NT2/D1 (cell line): ENCODE data around the gene CEP78.
A peak's percentile ranks its signal among the peaks of the same experiment; 100 is the strongest.

Source experiments
- DNase-seq: peaks from one replicate; pipeline ENCODE4 v3.0.0-alpha.2; 2011; ENCODE audit warnings: low read depth, low spot score
- H3K27me3 ChIP-seq: 2 replicates; pipeline ENCODE4 v1.6.0; 2011; ENCODE audit warnings: mild to moderate bottlenecking; ENCODE audit not compliant: insufficient read length, insufficient read depth
- H3K36me3 ChIP-seq: 2 replicates; pipeline ENCODE4 v1.6.1; 2011; ENCODE audit warnings: mild to moderate bottlenecking, low read length, mixed read lengths; ENCODE audit not compliant: insufficient read depth, insufficient read length
- H3K4me1 ChIP-seq: 2 replicates; pipeline ENCODE4 v1.5.1; 2011; ENCODE audit not compliant: insufficient read depth, insufficient read length
- H3K4me3 ChIP-seq: 2 replicates; pipeline ENCODE4 v1.5.1; 2011; ENCODE audit warnings: low read depth; ENCODE audit not compliant: insufficient read length
- H3K9ac ChIP-seq: 2 replicates; pipeline ENCODE4 v1.6.0; 2011; ENCODE audit warnings: low read depth; ENCODE audit not compliant: insufficient read length
- H3K9me3 ChIP-seq: 2 replicates; pipeline ENCODE4 v1.5.1; 2011; ENCODE audit warnings: mild to moderate bottlenecking, low read length; ENCODE audit not compliant: insufficient read depth
- SUZ12 ChIP-seq: IDR thresholded peaks from 2 replicates; pipeline ENCODE4 v1.6.1; 2011; ENCODE audit not compliant: insufficient read length, insufficient read depth; ENCODE audit errors: extremely low read depth
- YY1 ChIP-seq: IDR thresholded peaks from 2 replicates; pipeline ENCODE4 v1.6.1; 2011; ENCODE audit not compliant: insufficient read length, insufficient read depth
- ZNF274 ChIP-seq: IDR thresholded peaks from 2 replicates; pipeline ENCODE4 v1.6.1; 2011; ENCODE audit warnings: mild to moderate bottlenecking, low read depth, low read length

Gene CEP78, protein sequence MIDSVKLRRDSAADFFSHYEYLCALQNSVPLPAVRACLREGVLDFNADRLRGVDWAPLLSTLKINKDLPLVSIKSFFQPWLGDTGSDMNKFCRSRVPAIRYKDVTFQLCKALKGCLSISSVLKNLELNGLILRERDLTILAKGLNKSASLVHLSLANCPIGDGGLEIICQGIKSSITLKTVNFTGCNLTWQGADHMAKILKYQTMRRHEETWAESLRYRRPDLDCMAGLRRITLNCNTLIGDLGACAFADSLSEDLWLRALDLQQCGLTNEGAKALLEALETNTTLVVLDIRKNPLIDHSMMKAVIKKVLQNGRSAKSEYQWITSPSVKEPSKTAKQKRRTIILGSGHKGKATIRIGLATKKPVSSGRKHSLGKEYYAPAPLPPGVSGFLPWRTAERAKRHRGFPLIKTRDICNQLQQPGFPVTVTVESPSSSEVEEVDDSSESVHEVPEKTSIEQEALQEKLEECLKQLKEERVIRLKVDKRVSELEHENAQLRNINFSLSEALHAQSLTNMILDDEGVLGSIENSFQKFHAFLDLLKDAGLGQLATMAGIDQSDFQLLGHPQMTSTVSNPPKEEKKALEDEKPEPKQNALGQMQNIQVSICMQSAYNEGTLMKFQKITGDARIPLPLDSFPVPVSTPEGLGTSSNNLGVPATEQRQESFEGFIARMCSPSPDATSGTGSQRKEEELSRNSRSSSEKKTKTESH

DNA sequence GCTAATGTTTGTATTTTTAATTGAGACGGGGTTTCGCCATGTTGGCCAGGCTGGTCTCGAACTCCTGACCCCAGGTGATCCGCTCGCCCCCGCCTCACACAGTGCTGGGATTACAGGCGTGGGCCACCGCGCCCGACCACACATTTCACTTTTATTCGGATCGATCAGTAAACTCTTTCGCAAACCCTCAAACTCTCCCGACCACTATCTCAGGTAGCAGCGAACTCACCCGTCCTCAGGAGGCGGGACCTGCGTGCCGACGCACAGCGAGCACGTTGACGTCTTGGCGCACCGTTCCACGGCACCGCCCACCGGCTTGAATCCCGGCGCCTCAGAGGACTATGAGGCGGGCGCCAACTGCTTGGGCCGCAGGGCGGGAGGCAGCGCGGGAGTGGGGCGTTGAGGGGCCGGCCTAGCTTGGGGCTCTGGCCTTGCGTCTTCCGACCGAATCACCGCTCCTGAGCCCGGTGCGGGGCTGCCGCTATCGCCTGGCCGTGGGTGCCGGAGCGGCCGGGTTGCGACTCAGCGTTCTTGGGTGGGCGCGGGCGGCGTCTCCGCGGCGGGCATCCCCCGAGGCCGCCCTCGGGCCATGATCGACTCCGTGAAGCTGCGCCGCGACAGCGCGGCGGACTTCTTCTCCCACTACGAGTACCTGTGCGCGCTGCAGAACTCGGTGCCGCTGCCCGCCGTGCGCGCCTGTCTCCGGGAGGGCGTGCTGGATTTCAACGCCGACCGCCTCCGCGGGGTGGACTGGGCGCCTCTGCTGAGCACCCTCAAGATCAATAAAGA, at the start of gene CEP78:
TSS of gene CEP78 (plus strand) at position 314 of the 789 bp plus-strand sequence. CDS start at position 590, 276 bp downstream.
- TF ChIP-seq SUZ12 (no peak), ZNF274 (no peak), YY1 (no peak)
- H3K36me3 ChIP-seq = peaks cover 26% of the 10 kb centered on the region
- no peaks in the 10 kb centered on the region for H3K27me3 ChIP-seq
- peak within 1 kb of the TSS; percentile 88 for H3K4me3 ChIP-seq
- H3K4me1 ChIP-seq = no peaks in the 10 kb centered on the region
- H3K9me3 ChIP-seq = no peaks in the 10 kb centered on the region
- peak within 1 kb of the TSS; percentile 94 for H3K9ac ChIP-seq
- peak; percentile 96 for DNase-seq

DNA sequence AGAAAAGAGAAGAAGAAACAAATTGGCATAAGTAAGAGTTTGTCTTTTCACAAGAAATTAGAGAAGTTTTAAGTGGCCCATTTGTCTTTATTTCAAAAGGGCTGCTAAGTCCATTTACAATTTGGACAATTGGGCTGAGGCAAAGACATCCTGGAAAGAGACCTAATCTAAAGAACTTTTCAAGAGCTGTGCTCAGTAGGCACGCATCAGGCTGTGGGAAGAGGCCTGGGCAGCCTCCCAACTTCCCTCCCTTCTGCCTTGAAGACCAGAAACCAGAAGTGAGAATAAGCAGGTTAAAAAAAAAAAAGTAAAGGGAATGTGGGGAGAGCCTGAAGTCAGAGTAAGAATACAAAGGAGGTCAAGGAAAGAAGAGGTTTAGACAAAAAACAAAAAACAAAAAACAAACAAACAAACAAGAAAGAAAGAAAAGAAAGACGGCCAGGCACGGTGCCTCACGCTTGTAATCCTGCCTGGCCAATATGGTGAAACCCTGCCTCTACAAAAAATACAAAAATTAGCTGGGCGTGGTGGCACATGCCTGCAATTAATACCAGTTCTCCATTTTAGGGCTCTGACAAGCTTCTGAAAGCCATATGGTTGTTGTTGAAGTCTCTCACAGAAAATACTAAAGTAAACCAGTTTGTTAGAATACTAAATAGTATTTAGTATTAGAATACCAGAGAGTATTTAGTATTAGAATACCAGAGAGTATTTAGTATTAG, 48.0 kb upstream of the CEP78 start:
- Histone ChIP-seq H3K4me1 (no peaks in the 10 kb centered on the region), H3K4me3 (no peak overlapping the region), H3K27me3 (no peaks in the 10 kb centered on the region), H3K9ac (no peak overlapping the region), H3K9me3 (no peaks in the 10 kb centered on the region), H3K36me3 (no peaks in the 10 kb centered on the region)
- DNase-seq = no peak
- TF ChIP-seq ZNF274 (no peak), YY1 (no peak), SUZ12 (no peak)

DNA sequence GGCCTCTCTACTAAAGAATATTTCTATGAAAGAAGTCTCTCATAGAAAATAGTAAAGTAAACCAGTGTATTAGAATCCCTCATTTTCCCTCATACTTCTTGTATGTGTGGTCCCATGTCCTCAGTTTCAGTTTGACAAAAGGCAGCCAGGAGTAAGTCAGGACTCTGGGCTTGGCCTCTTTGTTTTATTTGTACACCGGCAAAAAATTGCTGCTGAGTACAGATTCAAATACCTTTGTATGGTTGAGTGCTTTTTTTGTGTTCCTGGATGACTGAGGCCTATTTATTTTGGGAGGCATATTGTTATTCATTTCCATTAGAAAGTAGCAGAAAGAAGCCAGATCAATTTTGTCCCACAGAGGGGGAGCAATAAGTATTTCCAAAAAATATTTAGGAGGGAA, 47.3 kb upstream of the CEP78 start:
- H3K4me1 ChIP-seq = no peaks in the 10 kb centered on the region
- no peaks in the 10 kb centered on the region for H3K9me3 ChIP-seq
- no peaks in the 10 kb centered on the region for H3K36me3 ChIP-seq
- no peak for DNase-seq
- H3K27me3 ChIP-seq = no peaks in the 10 kb centered on the region
- H3K4me3 ChIP-seq = no peak overlapping the region
- no peak for TF ChIP-seq YY1
- TF ChIP-seq SUZ12 = no peak
- TF ChIP-seq ZNF274 = no peak
- H3K9ac ChIP-seq = no peak overlapping the region

DNA sequence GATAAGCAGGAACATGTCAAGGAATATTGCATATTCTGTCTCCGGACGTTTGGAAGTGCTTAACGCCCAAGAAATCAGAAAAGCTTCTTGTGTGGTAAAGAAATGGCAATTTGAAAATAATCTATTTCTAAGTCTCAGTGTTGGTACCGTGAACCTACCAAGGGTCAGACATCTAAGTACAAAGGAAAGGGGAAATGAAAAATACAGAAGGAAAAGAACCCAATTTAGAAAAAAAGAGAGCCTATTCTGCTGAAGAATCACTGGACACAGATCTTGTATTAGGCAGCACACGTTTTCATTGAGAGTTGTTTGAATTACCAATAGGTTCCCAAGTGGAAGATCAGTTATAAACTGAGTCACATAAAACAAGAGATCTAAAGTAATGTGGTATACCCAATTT, 46.9 kb upstream of the CEP78 start:
- Histone ChIP-seq H3K27me3 (no peaks in the 10 kb centered on the region), H3K36me3 (no peaks in the 10 kb centered on the region), H3K9me3 (no peaks in the 10 kb centered on the region), H3K9ac (no peak overlapping the region), H3K4me3 (no peak overlapping the region), H3K4me1 (no peaks in the 10 kb centered on the region)
- no peak for DNase-seq
- TF ChIP-seq SUZ12 (no peak), ZNF274 (no peak), YY1 (no peak)

DNA sequence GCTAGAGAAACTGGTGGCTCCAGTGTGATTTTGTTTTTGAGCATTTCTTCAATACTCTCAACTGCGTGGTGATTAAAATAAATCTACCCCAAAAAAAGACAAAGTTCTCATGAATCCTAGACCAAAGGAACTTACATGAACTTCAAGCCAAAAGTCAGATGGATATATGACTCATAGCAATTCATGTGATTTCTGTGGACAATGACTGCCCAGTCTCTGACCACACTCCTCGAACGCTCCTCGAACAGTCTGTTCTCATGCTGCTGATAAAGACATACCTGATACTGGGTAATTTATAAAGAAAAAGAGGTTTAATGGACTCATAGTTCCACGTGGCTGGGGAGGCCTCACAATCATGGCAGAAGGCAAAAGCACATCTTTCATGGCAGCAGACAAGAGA, 46.4 kb upstream of the CEP78 start:
- Histone ChIP-seq H3K36me3 (no peaks in the 10 kb centered on the region), H3K9ac (no peak overlapping the region), H3K27me3 (no peaks in the 10 kb centered on the region), H3K9me3 (no peaks in the 10 kb centered on the region), H3K4me3 (no peak overlapping the region), H3K4me1 (no peaks in the 10 kb centered on the region)
- TF ChIP-seq YY1 (no peak), ZNF274 (no peak), SUZ12 (no peak)
- DNase-seq = no peak

DNA sequence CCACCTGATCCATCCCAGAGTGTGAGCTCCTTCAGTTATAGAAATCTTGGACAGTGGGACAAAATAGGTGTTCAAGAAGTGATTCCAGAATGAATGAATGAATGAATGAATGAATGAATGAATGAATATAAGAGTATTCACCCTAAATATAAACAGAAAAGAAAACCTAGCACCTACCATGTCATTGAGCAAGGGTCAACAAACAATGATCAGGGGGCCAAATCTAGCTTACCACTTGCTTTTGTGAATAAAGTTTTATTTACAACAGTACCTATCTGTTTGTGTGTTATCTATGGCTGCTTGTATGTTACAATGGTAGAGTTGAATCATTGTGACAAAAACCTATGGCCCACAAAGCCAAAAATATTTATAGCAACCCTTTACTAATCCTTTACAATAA, 43.9 kb upstream of the CEP78 start:
- Histone ChIP-seq H3K4me1 (no peaks in the 10 kb centered on the region), H3K9ac (no peak overlapping the region), H3K4me3 (no peak overlapping the region), H3K9me3 (no peaks in the 10 kb centered on the region), H3K27me3 (no peaks in the 10 kb centered on the region), H3K36me3 (no peaks in the 10 kb centered on the region)
- TF ChIP-seq YY1 (no peak), SUZ12 (no peak), ZNF274 (no peak)
- DNase-seq = no peak
